ENCODE data around the gene PPIF.

DNA sequence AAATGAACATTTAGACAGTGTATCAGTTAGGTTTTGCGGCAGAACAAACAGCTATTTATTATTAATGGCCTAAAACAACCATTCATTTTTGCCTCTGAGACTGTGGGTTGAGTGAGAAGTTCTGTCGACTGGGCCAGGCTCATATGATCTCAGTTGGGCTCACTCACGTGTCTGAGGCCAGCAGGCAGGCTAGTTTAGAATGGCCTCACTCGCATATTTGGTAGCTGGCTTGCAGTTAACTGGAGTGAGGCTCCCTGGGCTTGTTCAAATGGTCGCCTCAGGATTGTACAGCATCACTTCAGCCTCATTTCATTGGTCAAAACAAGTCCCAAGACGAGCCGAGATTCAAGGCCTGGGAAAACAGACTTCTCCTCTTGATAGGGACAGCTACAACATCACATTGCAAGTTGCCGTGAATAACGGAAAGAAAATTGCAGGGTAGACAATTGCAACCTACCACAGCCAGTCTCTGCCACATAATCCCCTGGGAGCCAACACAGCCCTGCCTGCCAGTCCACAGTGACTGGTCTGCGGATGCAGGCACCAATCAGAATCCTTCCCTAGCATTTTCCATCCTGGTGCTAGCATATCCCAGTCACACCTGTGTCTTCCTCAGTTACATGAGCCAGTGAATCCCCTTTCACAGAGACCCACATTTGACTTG, 23.1 kb upstream of the PPIF start:
- TF ChIP-seq ZNF169 (tag by site-specific recombination; IDR thresholded peaks at IDR 0.05) (no peak), ZNF792 (tag by site-specific recombination; IDR thresholded peaks at IDR 0.05) (no peak), ZNF138 (tag by site-specific recombination; IDR thresholded peaks at IDR 0.05; ENCODE audit: borderline replicate concordance) (no peak), ZNF112 (tag by site-specific recombination; IDR thresholded peaks at IDR 0.05) (no peak)
